ENCODE data around the gene TGFBRAP1. TPM values are rescaled to one million over a fixed set of nuclear protein-coding genes. Genes with fewer than 3 reads are reported as not detected.

The TGFBRAP1 gene
- total and polyA plus RNA-seq, 8 donors = 4.9 to 35.7 (median 15.8) TPM

- H3K27me3 ChIP-seq = no peaks in the 10 kb centered on the region
- intact Hi-C loops (cut with DNase I; ENCODE audit: low total_unique reads) = no loop called here
- H3K36me3 ChIP-seq = peaks cover 68 to 100% (median 99%) of the 10 kb centered on the region in 4 donors
- TF ChIP-seq POLR2A (IDR thresholded peaks at IDR 0.05) = no peak
- no peak for TF ChIP-seq EP300 (IDR thresholded peaks at IDR 0.05)
- no peak for TF ChIP-seq CTCF (IDR thresholded peaks at IDR 0.05)
- TF ChIP-seq POLR2AphosphoS5 (IDR thresholded peaks at IDR 0.05) = no peak
- H3K27ac ChIP-seq = no peak overlapping the region
- H3K9me3 ChIP-seq = no peaks in the 10 kb centered on the region
- WGBS, 5 donors = 86 to 100% (median 96%) methylated on average over 1 of the region's 1 CpG
- no peaks in the 10 kb centered on the region for H3K4me1 ChIP-seq
- H3K4me3 ChIP-seq = no peak overlapping the region
- DNase-seq = no peak
Measured at GRCh38 chr2:105279126-105279525, 50.4 kb downstream of the TGFBRAP1 start.

GRCh38 chr2:105278654-105279053, 50.9 kb downstream of the TGFBRAP1 start:
- peaks cover 68 to 100% (median 99%) of the 10 kb centered on the region in 4 donors for H3K36me3 ChIP-seq
- TF ChIP-seq POLR2A (IDR thresholded peaks at IDR 0.05) (no peak), POLR2AphosphoS5 (IDR thresholded peaks at IDR 0.05) (no peak), CTCF (IDR thresholded peaks at IDR 0.05) (no peak), EP300 (IDR thresholded peaks at IDR 0.05) (no peak)
- intact Hi-C loops (cut with DNase I; ENCODE audit: low total_unique reads) = no loop called here
- 58 to 66% (median 64%) methylated on average over 5 of the region's 5 CpGs for WGBS, 5 donors
- DNase-seq = no peak
- H3K4me1 ChIP-seq = no peaks in the 10 kb centered on the region
- no peaks in the 10 kb centered on the region for H3K27me3 ChIP-seq
- no peaks in the 10 kb centered on the region for H3K9me3 ChIP-seq
- no peak overlapping the region for H3K27ac ChIP-seq
- no peak overlapping the region for H3K4me3 ChIP-seq

- H3K4me3 ChIP-seq = no peak overlapping the region
- intact Hi-C loops (cut with DNase I; ENCODE audit: low total_unique reads) = no loop called here
- DNase-seq = peak in 1 of 2 donors; percentile 36
- H3K4me1 ChIP-seq = no peaks in the 10 kb centered on the region
- 68 to 92% (median 84%) methylated on average over 4 of the region's 4 CpGs for WGBS, 5 donors
- TF ChIP-seq POLR2AphosphoS5 (IDR thresholded peaks at IDR 0.05) (no peak), EP300 (IDR thresholded peaks at IDR 0.05) (no peak)
- peaks cover 76 to 100% (median 99%) of the 10 kb centered on the region in 4 donors for H3K36me3 ChIP-seq
- H3K9me3 ChIP-seq = no peaks in the 10 kb centered on the region
- no peak overlapping the region for H3K27ac ChIP-seq
- H3K27me3 ChIP-seq = no peaks in the 10 kb centered on the region
Measured at GRCh38 chr2:105274046-105274445, 55.5 kb downstream of the TGFBRAP1 start.

- TF ChIP-seq POLR2A (IDR thresholded peaks at IDR 0.05) (no peak), EP300 (IDR thresholded peaks at IDR 0.05) (no peak), CTCF (IDR thresholded peaks at IDR 0.05) (no peak), POLR2AphosphoS5 (IDR thresholded peaks at IDR 0.05) (no peak)
- no peak overlapping the region for H3K4me3 ChIP-seq
- whole genome bisulfite sequencing, 5 donors = 66 to 85% (median 84%) methylated on average over 6 to 9 of the region's 9 CpGs
- H3K36me3 ChIP-seq = peaks cover 81 to 100% (median 99%) of the 10 kb centered on the region in 4 donors
- DNase-seq = no peak
- no peaks in the 10 kb centered on the region for H3K9me3 ChIP-seq
- H3K27ac ChIP-seq = no peak overlapping the region
- no peaks in the 10 kb centered on the region for H3K27me3 ChIP-seq
- no peaks in the 10 kb centered on the region for H3K4me1 ChIP-seq
- intact Hi-C loops (cut with DNase I; ENCODE audit: low total_unique reads) = no loop called here
Measured at GRCh38 chr2:105272176-105272575, 57.4 kb downstream of the TGFBRAP1 start.

GRCh38 chr2:105271393-105272045, 58.0 kb downstream of the TGFBRAP1 start:
- WGBS, 5 donors = 90 to 94% (median 92%) methylated on average over 14 of the region's 14 CpGs
- Histone ChIP-seq H3K9me3 (no peaks in the 10 kb centered on the region), H3K36me3 (peaks cover 81 to 100% (median 99%) of the 10 kb centered on the region in 4 donors), H3K27me3 (no peaks in the 10 kb centered on the region), H3K4me3 (no peak overlapping the region), H3K4me1 (no peaks in the 10 kb centered on the region), H3K27ac (no peak overlapping the region)
- no peak for DNase-seq
- intact Hi-C loops (cut with DNase I; ENCODE audit: low total_unique reads) = no loop called here
- TF ChIP-seq POLR2AphosphoS5 (IDR thresholded peaks at IDR 0.05) (no peak), POLR2A (IDR thresholded peaks at IDR 0.05) (no peak), EP300 (IDR thresholded peaks at IDR 0.05) (no peak), CTCF (IDR thresholded peaks at IDR 0.05) (no peak)

All from stomach (tissue), 9 donors.